Transverse colon (tissue), 4 donors: ENCODE data around the gene KATNA1. TPM values are rescaled to one million over a fixed set of nuclear protein-coding genes. Genes with fewer than 3 reads are reported as not detected.

Experiments
- DNase-seq: peaks from one replicate; pipeline ENCODE4 v3.0.0-alpha.2; 2019
- H3K27ac ChIP-seq, 4 donors: fragments of 200-600 bp; sonication (generic); 2 replicates each; pipeline ENCODE4 v1.5.1; 2016 to 2018; ENCODE audit warnings: inconsistent platforms in 4 of 4
- H3K27me3 ChIP-seq: fragments of 200-600 bp; sonication (generic); 2 replicates; pipeline ENCODE4 v1.5.1; 2017; ENCODE audit warnings: inconsistent platforms
- H3K36me3 ChIP-seq, 4 donors: fragments of 200-600 bp; sonication (generic); 2 replicates each; pipeline ENCODE4 v1.5.1; 2017 to 2019; ENCODE audit warnings: inconsistent platforms in 4 of 4
- H3K4me1 ChIP-seq, 4 donors: fragments of 200-600 bp; sonication (generic); 2 replicates each; pipeline ENCODE4 v1.5.1; 2017 to 2020; ENCODE audit warnings: inconsistent platforms in 4 of 4
- H3K4me3 ChIP-seq, 4 donors: fragments of 200-600 bp; sonication (generic); 1 replicate in 1 of 4; 2 replicates in 3 of 4; pipeline versions ENCODE4 v1.5.1 to v1.6.1; 2017 to 2019; ENCODE audit warnings: inconsistent platforms in 4 of 4
- H3K9me3 ChIP-seq, 2 donors: fragments of 200-600 bp; sonication (generic); 2 replicates each; pipeline ENCODE4 v1.5.1; 2017 to 2019; ENCODE audit warnings: inconsistent platforms in 2 of 2
- CTCF ChIP-seq, 5 experiments: fragments of 200-600 bp in 3 of 5; fragments of 450-650 bp in 2 of 5; sonication (generic) in 3 of 5; IDR thresholded peaks; 1 replicate in 2 of 5; 2 replicates in 3 of 5; pipeline ENCODE4 v1.5.1; 2016 to 2017; ENCODE audit warnings: antibody characterized with exemption in 5 of 5, inconsistent platforms in 3 of 5, mild to moderate bottlenecking in 2 of 5, moderate library complexity in 1 of 5
- EP300 ChIP-seq: sonication (generic); formaldehyde crosslinking; IDR thresholded peaks from one replicate; pipeline ENCODE4 v1.6.1; 2017; ENCODE audit warnings: antibody characterized with exemption, low read depth
- POLR2A ChIP-seq: fragments of 450-650 bp; IDR thresholded peaks from one replicate; pipeline ENCODE4 v1.6.1; 2016; ENCODE audit warnings: antibody characterized with exemption, mild to moderate bottlenecking, moderate library complexity
- POLR2AphosphoS5 ChIP-seq, 3 donors: sonication (generic); formaldehyde crosslinking; IDR thresholded peaks; one replicate each; pipeline ENCODE4 v1.6.1; 2016; ENCODE audit warnings: antibody characterized with exemption in 3 of 3
- WGBS, 2 donors: methylation state at CpG; one replicate each; pipeline ENCODE4 v1.1.5; 2018; ENCODE audit warnings: low coverage in 1 of 2; 5-methylcytosine and 5-hydroxymethylcytosine counted together
- in situ Hi-C, 4 donors: fragments of 200-750 bp; cut with MboI; loops; one replicate each; pipeline versions ENCODE4 v1.15.0 to v1.15.1; 2017; ENCODE audit warnings: low sequenced_read_pairs in 3 of 4, low pct_ligation_motif_present in 1 of 4, low pct_unique_long_range_greater_than_20kb in 1 of 4
- intact Hi-C: fragments of 100-400 bp; cut with DNase I; formaldehyde crosslinking; loops from one replicate; pipeline ENCODE4 v1.15.1; 2023; ENCODE audit warnings: low total_unique reads
- total RNA-seq, 4 donors: library from RNA; depleted of rRNA; stranded (reverse); fragments of >200 nt; gene quantifications; one replicate each; pipeline ENCODE4 v1.1.0, GENCODE V29; 2016

Gene KATNA1
- total RNA-seq, 4 donors from 2014 or later, result 2.4 to 16.5 (median 12.2) TPM

GRCh38 chr6:149563928-149564325 lies 84.6 kb downstream of the KATNA1 start:
- Histone ChIP-seq H3K4me1 (peaks cover 11 to 25% (median 16%) of the 10 kb centered on the region in 4 donors), H3K27ac (no peak overlapping the region), H3K4me3 (no peak overlapping the region), H3K36me3 (no peaks in the 10 kb centered on the region), H3K27me3 (peaks cover 4% of the 10 kb centered on the region), H3K9me3 (no peaks in the 10 kb centered on the region)
- TF ChIP-seq POLR2AphosphoS5 (IDR thresholded peaks at IDR 0.05), result no peak
- TF ChIP-seq EP300, result no peak
- TF ChIP-seq POLR2A, result no peak
- no peak for TF ChIP-seq CTCF (IDR thresholded peaks at IDR 0.05)
- intact Hi-C loops (no loop called here), in situ Hi-C loops (loop anchor here in 1 of 4 donors (25.0 kb wide), 1 partner anchor 148 kb away; the partner anchor contains the start of gene LATS1)
- 44 to 61% methylated on average over 3 of the region's 3 CpGs for WGBS, 2 donors
- DNase-seq, result no peak

GRCh38 chr6:149563203-149563927 lies 85.1 kb downstream of the KATNA1 start:
- H3K36me3 ChIP-seq, result no peaks in the 10 kb centered on the region
- H3K4me1 ChIP-seq, result peaks cover 11 to 23% (median 16%) of the 10 kb centered on the region in 4 donors
- intact Hi-C loops, result no loop called here
- no peaks in the 10 kb centered on the region for H3K9me3 ChIP-seq
- in situ Hi-C loops, result loop anchor here in 1 of 4 donors (25.0 kb wide), 1 partner anchor 149 kb away; the partner anchor contains the start of gene LATS1
- TF ChIP-seq POLR2AphosphoS5 (IDR thresholded peaks at IDR 0.05), result no peak
- TF ChIP-seq POLR2A, result no peak
- no peak for TF ChIP-seq EP300
- no peak for TF ChIP-seq CTCF (IDR thresholded peaks at IDR 0.05)
- H3K4me3 ChIP-seq, result no peak overlapping the region
- no peak for DNase-seq
- no peak overlapping the region for H3K27ac ChIP-seq
- H3K27me3 ChIP-seq, result peaks cover 9% of the 10 kb centered on the region
- 67 to 80% methylated on average over 5 of the region's 5 CpGs for WGBS, 2 donors

GRCh38 chr6:149560736-149561135 lies 87.8 kb downstream of the KATNA1 start:
- no peak overlapping the region for H3K4me3 ChIP-seq
- in situ Hi-C loops, result loop anchor here in 1 of 4 donors (25.0 kb wide), 1 partner anchor 152 kb away; the partner anchor contains the start of gene LATS1
- no peak for DNase-seq
- no peaks in the 10 kb centered on the region for H3K9me3 ChIP-seq
- intact Hi-C loops, result no loop called here
- 54 to 74% methylated on average over 3 of the region's 3 CpGs for WGBS, 2 donors
- peaks cover 28% of the 10 kb centered on the region for H3K27me3 ChIP-seq
- H3K4me1 ChIP-seq, result peaks cover 0 to 9% (median 6%) of the 10 kb centered on the region in 4 donors
- TF ChIP-seq POLR2A, result no peak
- TF ChIP-seq CTCF (IDR thresholded peaks at IDR 0.05), result peak; percentile 27 to 45 (median 33)
- TF ChIP-seq POLR2AphosphoS5 (IDR thresholded peaks at IDR 0.05), result no peak
- no peak for TF ChIP-seq EP300
- H3K27ac ChIP-seq, result no peak overlapping the region
- no peaks in the 10 kb centered on the region for H3K36me3 ChIP-seq

- Histone ChIP-seq H3K4me1 (no peaks in the 10 kb centered on the region), H3K36me3 (no peaks in the 10 kb centered on the region), H3K4me3 (no peak overlapping the region), H3K9me3 (no peaks in the 10 kb centered on the region), H3K27me3 (peaks cover 40% of the 10 kb centered on the region), H3K27ac (no peak overlapping the region)
- intact Hi-C loops, result no loop called here
- in situ Hi-C loops, result loop anchor here in 1 of 4 donors (25.0 kb wide), 1 partner anchor 153 kb away; the partner anchor contains the start of gene LATS1
- DNase-seq, result no peak
- 67 to 81% methylated on average over 2 of the region's 2 CpGs for WGBS, 2 donors
- TF ChIP-seq POLR2AphosphoS5 (IDR thresholded peaks at IDR 0.05) (no peak), EP300 (no peak)
Observed at GRCh38 chr6:149559389-149559788, 89.1 kb downstream of the KATNA1 start.
